Measurements from ENCODE around the gene ZNF500.

GRCh38 chr16:4765511-4766474, 1.2 kb downstream of the ZNF500 start:
- TF ChIP-seq KDM1A (IDR thresholded peaks at IDR 0.05; ENCODE audit: borderline replicate concordance) (no peak), EGR1 (IDR thresholded peaks at IDR 0.05; ENCODE audit: borderline replicate concordance in 1 of 2, low read depth in 2 of 2, low read length in 2 of 2) (no peak), NR2C2 (IDR thresholded peaks at IDR 0.05; ENCODE audit: borderline replicate concordance, control insufficient read depth, insufficient read length, low read depth) (no peak), FOS (IDR thresholded peaks at IDR 0.05; ENCODE audit: borderline replicate concordance, extremely low read depth, insufficient read length) (no peak), EZH2 (IDR thresholded peaks at IDR 0.05; ENCODE audit: borderline replicate concordance, control insufficient read depth, low read depth, low read length) (no peak), SREBF1 (IDR thresholded peaks at IDR 0.05; ENCODE audit: low read length) (no peak), RB1 (IDR thresholded peaks at IDR 0.05; ENCODE audit: borderline replicate concordance) (no peak), ZBTB33 (IDR thresholded peaks at IDR 0.05) (no peak)
